SU-DHL-6 (cell line): ENCODE measurements around the gene CXCL8.

ENCODE experiments used
- EZH2phosphoT487 ChIP-seq: fragments of 200-600 bp; sonication (generic), shearing (Covaris generic); conservative IDR thresholded peaks from 2 replicates; pipeline ENCODE4 v1.6.1; 2018; ENCODE audit warnings: mild to moderate bottlenecking, antibody characterized with exemption, low read length, moderate library complexity, mixed read lengths
- TF ChIP-seq, protein P1 (sequence below): fragments of 200-600 bp; sonication (generic); IDR thresholded peaks from one replicate; pipeline ENCODE4 v1.5.1; 2017; ENCODE audit warnings: antibody characterized with exemption, mild to moderate bottlenecking, low read length, moderate library complexity; ENCODE audit not compliant: insufficient read depth, poor library complexity, severe bottlenecking

DNA sequence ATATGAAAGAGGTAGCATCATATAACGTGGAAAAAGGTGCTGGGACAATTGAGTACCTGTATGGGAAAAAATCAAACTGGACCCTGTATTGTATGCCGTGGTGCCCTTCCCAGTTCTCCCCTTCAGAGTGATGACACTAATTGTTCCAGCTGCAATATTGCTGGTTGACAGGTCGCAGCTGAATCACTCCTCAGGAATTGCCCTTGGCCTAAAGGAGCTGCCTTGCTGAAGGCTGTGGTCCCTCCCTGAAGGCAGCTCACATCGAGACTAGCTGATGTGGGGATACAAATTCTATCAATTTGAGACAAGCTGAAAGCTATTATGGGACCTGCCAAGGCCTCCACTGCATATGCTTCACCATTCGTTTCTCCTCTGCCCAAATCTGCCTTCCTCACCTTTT lies 39.3 kb upstream of the CXCL8 start:
- TF ChIP-seq, protein P1, sequence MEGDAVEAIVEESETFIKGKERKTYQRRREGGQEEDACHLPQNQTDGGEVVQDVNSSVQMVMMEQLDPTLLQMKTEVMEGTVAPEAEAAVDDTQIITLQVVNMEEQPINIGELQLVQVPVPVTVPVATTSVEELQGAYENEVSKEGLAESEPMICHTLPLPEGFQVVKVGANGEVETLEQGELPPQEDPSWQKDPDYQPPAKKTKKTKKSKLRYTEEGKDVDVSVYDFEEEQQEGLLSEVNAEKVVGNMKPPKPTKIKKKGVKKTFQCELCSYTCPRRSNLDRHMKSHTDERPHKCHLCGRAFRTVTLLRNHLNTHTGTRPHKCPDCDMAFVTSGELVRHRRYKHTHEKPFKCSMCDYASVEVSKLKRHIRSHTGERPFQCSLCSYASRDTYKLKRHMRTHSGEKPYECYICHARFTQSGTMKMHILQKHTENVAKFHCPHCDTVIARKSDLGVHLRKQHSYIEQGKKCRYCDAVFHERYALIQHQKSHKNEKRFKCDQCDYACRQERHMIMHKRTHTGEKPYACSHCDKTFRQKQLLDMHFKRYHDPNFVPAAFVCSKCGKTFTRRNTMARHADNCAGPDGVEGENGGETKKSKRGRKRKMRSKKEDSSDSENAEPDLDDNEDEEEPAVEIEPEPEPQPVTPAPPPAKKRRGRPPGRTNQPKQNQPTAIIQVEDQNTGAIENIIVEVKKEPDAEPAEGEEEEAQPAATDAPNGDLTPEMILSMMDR: no peak
- TF ChIP-seq EZH2phosphoT487: no peak
